GM12878 (cell line): ENCODE results near the gene NFIX. TPM values are rescaled to one million over a fixed set of nuclear protein-coding genes. Genes with fewer than 3 reads are reported as not detected.

Source experiments
- BMI1 ChIP-seq: fragments of 450-650 bp; IDR thresholded peaks from 2 replicates; pipeline ENCODE4 v1.6.1; 2016; ENCODE audit warnings: mild to moderate bottlenecking, moderate library complexity, borderline replicate concordance
- BRCA1 ChIP-seq: IDR thresholded peaks from 2 replicates; pipeline ENCODE4 v1.6.1; 2011; ENCODE audit warnings: low read depth, low read length, improper control_type of control experiment
- CUX1 ChIP-seq: IDR thresholded peaks from 2 replicates; pipeline ENCODE4 v1.6.1; 2012; ENCODE audit warnings: improper control_type of control experiment, low read depth, low read length; ENCODE audit not compliant: insufficient replicate concordance
- GATAD2B ChIP-seq: fragments of 450-650 bp; conservative IDR thresholded peaks from 2 replicates; pipeline ENCODE4 v1.6.1; 2017; ENCODE audit warnings: low read depth, mild to moderate bottlenecking, moderate library complexity
- HDGF ChIP-seq: fragments of 450-650 bp; IDR thresholded peaks from 2 replicates; pipeline ENCODE4 v1.6.1; 2016; ENCODE audit warnings: antibody characterized with exemption
- KAT2A ChIP-seq: conservative IDR thresholded peaks from 2 replicates; pipeline ENCODE4 v1.6.1; 2011; ENCODE audit warnings: low read depth, low read length; ENCODE audit not compliant: control insufficient read depth
- KDM1A ChIP-seq: fragments of 200-600 bp; sonication (generic); IDR thresholded peaks from 2 replicates; pipeline ENCODE4 v1.6.1; 2016; ENCODE audit warnings: borderline replicate concordance
- MEF2A ChIP-seq: IDR thresholded peaks from 2 replicates; pipeline ENCODE4 v1.6.1; 2011; ENCODE audit warnings: low read depth, mild to moderate bottlenecking, low read length, moderate library complexity; ENCODE audit not compliant: insufficient read depth
- MEF2B ChIP-seq: fragments of 450-650 bp; IDR thresholded peaks from 2 replicates; pipeline ENCODE4 v1.6.1; 2018; ENCODE audit warnings: mild to moderate bottlenecking, moderate library complexity; ENCODE audit not compliant: partially characterized antibody, poor library complexity, severe bottlenecking
- MTA3 ChIP-seq: IDR thresholded peaks from 2 replicates; pipeline ENCODE4 v1.6.1; 2012; ENCODE audit warnings: low read length, inconsistent platforms, borderline replicate concordance
- MXI1 ChIP-seq: fragments of 150-350 bp; IDR thresholded peaks from 2 replicates; pipeline ENCODE4 v1.6.1; 2011; ENCODE audit warnings: low read depth, mild to moderate bottlenecking, inconsistent platforms, low read length, improper control_type of control experiment
- NR2C2 ChIP-seq: IDR thresholded peaks from 2 replicates; pipeline ENCODE4 v1.6.1; 2011; ENCODE audit warnings: borderline replicate concordance, low read depth; ENCODE audit not compliant: control insufficient read depth, insufficient read length
- PML ChIP-seq: IDR thresholded peaks from 2 replicates; pipeline ENCODE4 v1.6.1; 2012; ENCODE audit warnings: low read length, inconsistent platforms
- RB1 ChIP-seq: fragments of 450-650 bp; formaldehyde crosslinking; IDR thresholded peaks from 2 replicates; pipeline ENCODE4 v1.6.1; 2017; ENCODE audit warnings: mild to moderate bottlenecking, borderline replicate concordance
- RBBP5 ChIP-seq: fragments of 200-600 bp; sonication (generic); conservative IDR thresholded peaks from 2 replicates; pipeline ENCODE4 v1.6.1; 2016
- RCOR1 ChIP-seq: conservative IDR thresholded peaks from 2 replicates; pipeline ENCODE4 v1.6.1; 2012; ENCODE audit warnings: low read depth, low read length, improper control_type of control experiment
- RUNX3 ChIP-seq: IDR thresholded peaks from 2 replicates; pipeline ENCODE4 v1.6.1; 2012; ENCODE audit warnings: low read length, inconsistent platforms
- SUPT20H ChIP-seq: IDR thresholded peaks from 2 replicates; pipeline ENCODE4 v1.6.1; 2011; ENCODE audit warnings: low read depth, mild to moderate bottlenecking, low read length, moderate library complexity, borderline replicate concordance; ENCODE audit not compliant: control insufficient read depth
- TBL1XR1 ChIP-seq: IDR thresholded peaks from 2 replicates; pipeline ENCODE4 v1.6.1; 2012; ENCODE audit warnings: low read depth, low read length, improper control_type of control experiment
- ZNF24 ChIP-seq: fragments of 450-650 bp; IDR thresholded peaks from 2 replicates; pipeline ENCODE4 v1.6.1; 2017; ENCODE audit warnings: antibody characterized with exemption, mild to moderate bottlenecking
- ZNF274 ChIP-seq: IDR thresholded peaks from one replicate; pipeline ENCODE4 v1.8.0; 2011; ENCODE audit not compliant: insufficient read length, insufficient read depth
- polyA plus RNA-seq, 11 experiments: library from polyadenylated mRNA; depleted of rRNA in 4 of 11; unstranded in 6 of 11; stranded (reverse) in 5 of 11; fragments of >200 nt; fragmentation: Nextera tagmentation in 4 of 11; fragmentation: Illumina TruSeq in 1 of 11; extraction: Ambion mirVana in 4 of 11; extraction: Trizol in 1 of 11; gene quantifications; 1 replicate in 1 of 11; 2 replicates in 10 of 11; pipeline versions ENCODE4 v1.2.1 to v1.2.3, GENCODE V29; 2011 to 2016; ENCODE audit warnings: inconsistent platforms in 2 of 11, missing spikeins in 2 of 11, low read depth in 1 of 11
- total RNA-seq, 4 experiments: library from RNA; depleted of rRNA in 3 of 4; stranded (reverse); fragments of >200 nt in 3 of 4; fragmentation: Illumina TruSeq in 1 of 4; extraction: Trizol in 1 of 4; gene quantifications; 2 replicates each; pipeline versions ENCODE4 v1.2.1 to v1.2.3, GENCODE V29; 2013 to 2021
- TF ChIP-seq, protein P1 (sequence below): IDR thresholded peaks from 2 replicates; pipeline ENCODE4 v1.6.1; 2011; ENCODE audit warnings: borderline replicate concordance, low read depth, mild to moderate bottlenecking, moderate library complexity, mixed read lengths, low read length; ENCODE audit not compliant: insufficient read depth; ENCODE audit errors: extremely low read length
- TF ChIP-seq, protein P2 (sequence below): IDR thresholded peaks from 2 replicates; pipeline ENCODE4 v1.6.1; 2012; ENCODE audit warnings: low read length, inconsistent platforms

Gene NFIX
- total and polyA plus RNA-seq, 10 of the 15 experiments (the other 5 are each of a cell fraction or from before 2014, with no cell fraction given) = 0.02 to 2.2 (median 0.28) TPM

GRCh38 chr19:13116282-13117175 is 121.3 kb downstream of the NFIX start, which contains the start of gene TRMT1 (continued):
- TF ChIP-seq, protein P1, sequence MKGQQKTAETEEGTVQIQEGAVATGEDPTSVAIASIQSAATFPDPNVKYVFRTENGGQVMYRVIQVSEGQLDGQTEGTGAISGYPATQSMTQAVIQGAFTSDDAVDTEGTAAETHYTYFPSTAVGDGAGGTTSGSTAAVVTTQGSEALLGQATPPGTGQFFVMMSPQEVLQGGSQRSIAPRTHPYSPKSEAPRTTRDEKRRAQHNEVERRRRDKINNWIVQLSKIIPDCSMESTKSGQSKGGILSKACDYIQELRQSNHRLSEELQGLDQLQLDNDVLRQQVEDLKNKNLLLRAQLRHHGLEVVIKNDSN = peak; percentile 92
- TF ChIP-seq GATAD2B = 0 out of 2 replicates have a peak, but pooled peaks have one; percentile 65
- TF ChIP-seq BRCA1 = no peak
- TF ChIP-seq KAT2A = no peak
- peak; percentile 99 for TF ChIP-seq MEF2B
- TF ChIP-seq CUX1 = no peak
- peak; percentile 100 for TF ChIP-seq MXI1
- peak; percentile 94; the same call in 1 of the 2 replicates for TF ChIP-seq RCOR1
- 0 out of 2 replicates have a peak, but pooled peaks have one; percentile 7 for TF ChIP-seq TBL1XR1
- no peak for TF ChIP-seq NR2C2
- no peak for TF ChIP-seq SUPT20H
- peak; percentile 88 for TF ChIP-seq RUNX3
- TF ChIP-seq MTA3 = no peak
- peak; percentile 93; the same call in 1 of the 2 replicates for TF ChIP-seq RB1
- no peak for TF ChIP-seq HDGF
- TF ChIP-seq, protein P2, sequence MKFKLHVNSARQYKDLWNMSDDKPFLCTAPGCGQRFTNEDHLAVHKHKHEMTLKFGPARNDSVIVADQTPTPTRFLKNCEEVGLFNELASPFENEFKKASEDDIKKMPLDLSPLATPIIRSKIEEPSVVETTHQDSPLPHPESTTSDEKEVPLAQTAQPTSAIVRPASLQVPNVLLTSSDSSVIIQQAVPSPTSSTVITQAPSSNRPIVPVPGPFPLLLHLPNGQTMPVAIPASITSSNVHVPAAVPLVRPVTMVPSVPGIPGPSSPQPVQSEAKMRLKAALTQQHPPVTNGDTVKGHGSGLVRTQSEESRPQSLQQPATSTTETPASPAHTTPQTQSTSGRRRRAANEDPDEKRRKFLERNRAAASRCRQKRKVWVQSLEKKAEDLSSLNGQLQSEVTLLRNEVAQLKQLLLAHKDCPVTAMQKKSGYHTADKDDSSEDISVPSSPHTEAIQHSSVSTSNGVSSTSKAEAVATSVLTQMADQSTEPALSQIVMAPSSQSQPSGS = no peak
- no peak for TF ChIP-seq RBBP5
- TF ChIP-seq MEF2A = 0 out of 2 replicates have a peak, but pooled peaks have one; percentile 16
- TF ChIP-seq KDM1A = 0 out of 2 replicates have a peak, but pooled peaks have one; percentile 67
- peak; percentile 78; the same call in 1 of the 2 replicates for TF ChIP-seq PML
- TF ChIP-seq ZNF274 = no peak
- peak; percentile 58 for TF ChIP-seq ZNF24
- TF ChIP-seq BMI1 = no peak
